K562 (cell line): Measurements from ENCODE around the gene NFIB. TPM values are rescaled to one million over a fixed set of nuclear protein-coding genes. Genes with fewer than 3 reads are reported as not detected.

Source experiments
- ATAC-seq: fragments of 200-7000 bp; cut with Tn5 transposase; 3 replicates; pipeline ENCODE4 v1.9.1; 2020; ENCODE audit warnings: moderate library complexity
- BruUV-seq: library from RNA; stranded (reverse); fragments of 400-500 nt; replicated peaks from 2 replicates; lab custom pipeline; 2021; lab: Mats Ljungman, UMichigan
- CTCF ChIA-PET: fragments of 300-600 bp; formaldehyde crosslinking; extraction: SDS; loops from one replicate; lab custom pipeline; 2021; ENCODE audit warnings: low intra/inter-chr PET ratio; lab: Yijun Ruan, JAX
- POLR2A ChIA-PET: fragments of 300-600, 350-650 bp; sonication (Branson Sonifier 250); formaldehyde crosslinking; extraction: SDS; loops from one replicate; lab custom pipeline; 2021; ENCODE audit warnings: antibody characterized with exemption, inconsistent platforms; lab: Yijun Ruan, JAX
- DNase-seq, 4 experiments: peaks; one replicate each; pipeline versions ENCODE4 v3.0.0 to v3.0.0-alpha.2; 2011 to 2018; ENCODE audit warnings: low spot score in 3 of 4, mixed read lengths in 3 of 4; ENCODE audit errors: extremely low read depth in 1 of 4
- FAIRE-seq: peaks from 2 replicates; lab custom pipeline; 2011; peaks lifted over from hg19 to GRCh38; lab: Jason Lieb, UNC
- H2AFZ ChIP-seq: 2 replicates; pipeline ENCODE4 v1.6.0; 2011; ENCODE audit warnings: low read depth, low read length, control low read depth, inconsistent platforms
- H3K27ac ChIP-seq: fragments of 200-600 bp; 3 replicates; pipeline ENCODE4 v1.8.0; 2011; ENCODE audit warnings: low read depth, mild to moderate bottlenecking, control low read depth, inconsistent platforms, low read length, moderate library complexity, mixed read lengths; ENCODE audit errors: extremely low read depth
- H3K27me3 ChIP-seq, 2 experiments: fragments of 300-600 bp in 1 of 2; 2 replicates in 1 of 2; 3 replicates in 1 of 2; pipeline versions ENCODE4 v1.6.0 to v1.8.0; 2011; ENCODE audit warnings: inconsistent platforms in 2 of 2, low read length in 2 of 2, mild to moderate bottlenecking in 1 of 2, mixed read lengths in 1 of 2, moderate library complexity in 1 of 2; ENCODE audit not compliant: control insufficient read depth in 2 of 2, insufficient read depth in 2 of 2
- H3K36me3 ChIP-seq: fragments of 300-600 bp; 3 replicates; pipeline ENCODE4 v1.8.0; 2011; ENCODE audit warnings: mild to moderate bottlenecking, low read length, inconsistent platforms; ENCODE audit not compliant: control insufficient read depth, insufficient read depth
- H3K4me1 ChIP-seq, 2 experiments: fragments of 200-600 bp in 1 of 2; replicated peaks in 1 of 2; 2 replicates in 1 of 2; 3 replicates in 1 of 2; pipeline versions ENCODE4 v1.5.1 to v1.8.0; 2011; ENCODE audit warnings: inconsistent platforms in 2 of 2, low read length in 2 of 2, mild to moderate bottlenecking in 1 of 2, mixed read lengths in 1 of 2, moderate library complexity in 1 of 2; ENCODE audit not compliant: control insufficient read depth in 2 of 2, insufficient read depth in 2 of 2
- H3K4me2 ChIP-seq: 2 replicates; pipeline ENCODE4 v1.6.1; 2011; ENCODE audit warnings: low read length, control low read depth, inconsistent platforms, mixed read lengths; ENCODE audit not compliant: insufficient read depth
- H3K4me3 ChIP-seq: fragments of 200-600 bp; sonication (generic), shearing (Covaris generic); 2 replicates; pipeline ENCODE4 v1.5.1; 2016; ENCODE audit warnings: control low read depth, inconsistent platforms
- H3K79me2 ChIP-seq: fragments of 200-600 bp; 3 replicates; pipeline ENCODE4 v1.8.0; 2011; ENCODE audit warnings: low read length, inconsistent platforms; ENCODE audit not compliant: control insufficient read depth, insufficient read depth
- H3K9ac ChIP-seq, 2 experiments: 2 replicates each; pipeline versions ENCODE4 v1.6.0 to v1.6.1; 2011; ENCODE audit warnings: low read depth in 2 of 2, low read length in 2 of 2, control low read depth in 1 of 2, inconsistent platforms in 1 of 2, mild to moderate bottlenecking in 1 of 2, mixed read lengths in 1 of 2; ENCODE audit not compliant: insufficient read depth in 1 of 2
- H3K9me1 ChIP-seq: one replicate; pipeline ENCODE4 v1.6.0; 2011; ENCODE audit warnings: inconsistent platforms, mild to moderate bottlenecking, low read length, moderate library complexity; ENCODE audit not compliant: control insufficient read depth, insufficient read depth
- H3K9me3 ChIP-seq: replicated peaks from 2 replicates; pipeline ENCODE4 v1.5.1; 2011; ENCODE audit warnings: low read depth, low read length, inconsistent platforms; ENCODE audit not compliant: control insufficient read depth, insufficient read depth
- H4K20me1 ChIP-seq: replicated peaks from 2 replicates; pipeline ENCODE4 v1.6.1; 2011; ENCODE audit warnings: low read length, inconsistent platforms, mixed read lengths; ENCODE audit not compliant: control insufficient read depth, insufficient read depth
- BRD4 ChIP-seq: fragments of 200-600 bp; sonication (generic); IDR thresholded peaks from 2 replicates; pipeline ENCODE4 v1.6.1; 2017; ENCODE audit warnings: inconsistent platforms
- FOXA1 ChIP-seq: fragments of 450-650 bp; IDR thresholded peaks from 2 replicates; pipeline ENCODE4 v1.6.1; 2016; ENCODE audit warnings: mild to moderate bottlenecking, borderline replicate concordance
- HNRNPLL ChIP-seq: fragments of 200-400 bp; formaldehyde crosslinking; IDR thresholded peaks from 2 replicates; pipeline ENCODE4 v1.6.1; 2017; ENCODE audit warnings: low read length, low read depth, mild to moderate bottlenecking; ENCODE audit not compliant: poor library complexity, severe bottlenecking
- IRF2 ChIP-seq: sonication (generic); formaldehyde crosslinking; IDR thresholded peaks from 2 replicates; pipeline ENCODE4 v1.8.1; 2022; ENCODE audit warnings: mild to moderate bottlenecking, missing genetic modification reagents
- NR2C2 ChIP-seq, 2 experiments: fragments of 200-800 bp in 1 of 2; sonication (Bioruptor generic) in 1 of 2; sonication (generic) in 1 of 2; formaldehyde crosslinking in 1 of 2; IDR thresholded peaks; 2 replicates each; pipeline versions ENCODE4 v1.6.1 to v1.8.0; 2016 to 2022; ENCODE audit warnings: mild to moderate bottlenecking in 1 of 2, missing compliant biosample characterization in 1 of 2, missing genetic modification characterization in 1 of 2, missing genetic modification reagents in 1 of 2
- TAF1 ChIP-seq: IDR thresholded peaks from 2 replicates; pipeline ENCODE4 v1.6.1; 2011; ENCODE audit warnings: mild to moderate bottlenecking, low read length, moderate library complexity; ENCODE audit not compliant: insufficient read depth, control insufficient read depth, severe bottlenecking; ENCODE audit errors: extremely low read depth
- ZNF436 ChIP-seq: fragments of 250-450, 450-650 bp; sonication (Bioruptor Pico); formaldehyde crosslinking; IDR thresholded peaks from 2 replicates; pipeline ENCODE4 v1.7.0; 2020; ENCODE audit warnings: mild to moderate bottlenecking
- WGBS: fragments of 100-300 bp; shearing (Covaris generic); methylation state at CpG from one replicate; pipeline ENCODE4 v1.1.6; 2016; ENCODE audit warnings: low coverage, mixed read lengths; ENCODE audit not compliant: insufficient coverage; ENCODE audit errors: missing lambda C conversion rate; 5-methylcytosine and 5-hydroxymethylcytosine counted together
- in situ Hi-C: fragments of 300-500 bp; cut with MboI; formaldehyde crosslinking; loops from 4 replicates; pipeline ENCODE4 v1.15.0; 2018; ENCODE audit warnings: inconsistent platforms, mixed read lengths
- intact Hi-C: fragments of 100-400 bp; cut with micrococcal nuclease; formaldehyde crosslinking; loops from 2 replicates; pipeline ENCODE4 v1.14.2; 2022
- polyA plus RNA-seq, 8 experiments: library from polyadenylated mRNA; depleted of rRNA in 4 of 8; stranded (reverse) in 5 of 8; unstranded in 3 of 8; fragments of >200 nt; fragmentation: Nextera tagmentation in 2 of 8; fragmentation: Illumina TruSeq in 1 of 8; extraction: Ambion mirVana in 2 of 8; extraction: Trizol in 1 of 8; gene quantifications; 2 replicates each; pipeline versions ENCODE4 v1.2.1 to v1.2.3, GENCODE V29; 2011 to 2014; ENCODE audit warnings: inconsistent platforms in 1 of 8, missing spikeins in 1 of 8
- total RNA-seq, 7 experiments: library from RNA; depleted of rRNA in 6 of 7; stranded (reverse); fragments of >200 nt in 6 of 7; fragmentation: Illumina TruSeq in 2 of 7; extraction: Trizol in 2 of 7; gene quantifications; 2 replicates each; pipeline versions ENCODE4 v1.2.1 to v1.2.3, GENCODE V29; 2011 to 2021; ENCODE audit warnings: low replicate concordance in 1 of 7
- TF ChIP-seq, protein P1 (sequence below): sonication (generic); formaldehyde crosslinking; IDR thresholded peaks from 2 replicates; pipeline ENCODE4 v1.8.0; 2023; ENCODE audit warnings: mild to moderate bottlenecking, missing genetic modification reagents
- TF ChIP-seq, protein P2 (sequence below): sonication (generic); formaldehyde crosslinking; IDR thresholded peaks from 2 replicates; pipeline ENCODE4 v1.8.0; 2022; ENCODE audit warnings: mild to moderate bottlenecking, missing genetic modification reagents
- TF ChIP-seq, protein P3 (sequence below): fragments of 450-650 bp; conservative IDR thresholded peaks from 2 replicates; pipeline ENCODE4 v1.6.1; 2016; ENCODE audit warnings: missing genetic modification characterization, low read depth, mild to moderate bottlenecking, missing compliant biosample characterization, moderate library complexity

The NFIB gene
- total and polyA plus RNA-seq, 9 of the 15 experiments (the other 6 are each of a cell fraction or from before 2014, with no cell fraction given): 1.2 to 3.3 (median 1.9) TPM

DNA sequence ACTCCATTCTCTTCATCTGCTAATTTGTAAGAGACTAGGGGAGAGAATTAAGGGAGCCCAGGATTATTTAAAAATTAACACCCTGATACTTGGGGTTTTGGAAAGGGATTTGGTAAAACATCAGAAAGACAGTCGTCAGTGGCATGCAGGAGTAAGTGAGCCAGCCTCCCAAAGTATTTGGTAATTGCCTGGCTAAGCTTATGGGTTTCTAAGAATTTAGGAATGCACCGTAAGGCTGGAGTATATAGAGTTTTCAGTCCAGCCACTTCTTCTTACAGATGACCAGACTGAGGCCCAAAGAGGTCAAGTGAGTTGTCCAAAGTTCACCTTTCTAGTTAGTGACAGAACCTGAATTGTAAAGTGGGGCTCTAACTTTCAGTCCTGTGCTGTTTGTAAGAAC is 25.8 kb upstream of the NFIB start:
- POLR2A ChIA-PET: no interaction called here
- in situ Hi-C loops: no loop called here

More for the DNA sequence above, 25.8 kb upstream of the NFIB start:
- Histone ChIP-seq H3K27ac (no peak overlapping the region), H3K27me3 (peaks cover 2 to 4% of the 10 kb centered on the region in 2 experiments; a peak in 2 of 5 replicates), H3K9ac (no peak overlapping the region), H3K4me2 (no peak overlapping the region), H3K79me2 (no peaks in the 10 kb centered on the region), H3K4me3 (no peak overlapping the region), H3K9me1 (no peaks in the 10 kb centered on the region), H2AFZ (no peak overlapping the region), H3K36me3 (no peaks in the 10 kb centered on the region), H3K9me3 (no peaks in the 10 kb centered on the region), H3K4me1 (no peaks in the 10 kb centered on the region), H4K20me1 (no peaks in the 10 kb centered on the region)
- no peak for DNase-seq
- TF ChIP-seq FOXA1 (no peak), NR2C2 (CRISPR knock-in tag; IDR thresholded peaks at IDR 0.05) (no peak), NR2C2 (tag; IDR thresholded peaks at IDR 0.05) (no peak), IRF2 (CRISPR knock-in tag) (no peak), TAF1 (no peak), ZNF436 (CRISPR knock-in tag) (no peak), HNRNPLL (no peak), BRD4 (no peak)
- TF ChIP-seq, protein P1, sequence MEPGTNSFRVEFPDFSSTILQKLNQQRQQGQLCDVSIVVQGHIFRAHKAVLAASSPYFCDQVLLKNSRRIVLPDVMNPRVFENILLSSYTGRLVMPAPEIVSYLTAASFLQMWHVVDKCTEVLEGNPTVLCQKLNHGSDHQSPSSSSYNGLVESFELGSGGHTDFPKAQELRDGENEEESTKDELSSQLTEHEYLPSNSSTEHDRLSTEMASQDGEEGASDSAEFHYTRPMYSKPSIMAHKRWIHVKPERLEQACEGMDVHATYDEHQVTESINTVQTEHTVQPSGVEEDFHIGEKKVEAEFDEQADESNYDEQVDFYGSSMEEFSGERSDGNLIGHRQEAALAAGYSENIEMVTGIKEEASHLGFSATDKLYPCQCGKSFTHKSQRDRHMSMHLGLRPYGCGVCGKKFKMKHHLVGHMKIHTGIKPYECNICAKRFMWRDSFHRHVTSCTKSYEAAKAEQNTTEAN (CRISPR knock-in tag): no peak
- TF ChIP-seq, protein P2, sequence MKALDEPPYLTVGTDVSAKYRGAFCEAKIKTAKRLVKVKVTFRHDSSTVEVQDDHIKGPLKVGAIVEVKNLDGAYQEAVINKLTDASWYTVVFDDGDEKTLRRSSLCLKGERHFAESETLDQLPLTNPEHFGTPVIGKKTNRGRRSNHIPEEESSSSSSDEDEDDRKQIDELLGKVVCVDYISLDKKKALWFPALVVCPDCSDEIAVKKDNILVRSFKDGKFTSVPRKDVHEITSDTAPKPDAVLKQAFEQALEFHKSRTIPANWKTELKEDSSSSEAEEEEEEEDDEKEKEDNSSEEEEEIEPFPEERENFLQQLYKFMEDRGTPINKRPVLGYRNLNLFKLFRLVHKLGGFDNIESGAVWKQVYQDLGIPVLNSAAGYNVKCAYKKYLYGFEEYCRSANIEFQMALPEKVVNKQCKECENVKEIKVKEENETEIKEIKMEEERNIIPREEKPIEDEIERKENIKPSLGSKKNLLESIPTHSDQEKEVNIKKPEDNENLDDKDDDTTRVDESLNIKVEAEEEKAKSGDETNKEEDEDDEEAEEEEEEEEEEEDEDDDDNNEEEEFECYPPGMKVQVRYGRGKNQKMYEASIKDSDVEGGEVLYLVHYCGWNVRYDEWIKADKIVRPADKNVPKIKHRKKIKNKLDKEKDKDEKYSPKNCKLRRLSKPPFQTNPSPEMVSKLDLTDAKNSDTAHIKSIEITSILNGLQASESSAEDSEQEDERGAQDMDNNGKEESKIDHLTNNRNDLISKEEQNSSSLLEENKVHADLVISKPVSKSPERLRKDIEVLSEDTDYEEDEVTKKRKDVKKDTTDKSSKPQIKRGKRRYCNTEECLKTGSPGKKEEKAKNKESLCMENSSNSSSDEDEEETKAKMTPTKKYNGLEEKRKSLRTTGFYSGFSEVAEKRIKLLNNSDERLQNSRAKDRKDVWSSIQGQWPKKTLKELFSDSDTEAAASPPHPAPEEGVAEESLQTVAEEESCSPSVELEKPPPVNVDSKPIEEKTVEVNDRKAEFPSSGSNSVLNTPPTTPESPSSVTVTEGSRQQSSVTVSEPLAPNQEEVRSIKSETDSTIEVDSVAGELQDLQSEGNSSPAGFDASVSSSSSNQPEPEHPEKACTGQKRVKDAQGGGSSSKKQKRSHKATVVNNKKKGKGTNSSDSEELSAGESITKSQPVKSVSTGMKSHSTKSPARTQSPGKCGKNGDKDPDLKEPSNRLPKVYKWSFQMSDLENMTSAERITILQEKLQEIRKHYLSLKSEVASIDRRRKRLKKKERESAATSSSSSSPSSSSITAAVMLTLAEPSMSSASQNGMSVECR (CRISPR knock-in tag): no peak
- TF ChIP-seq, protein P3, sequence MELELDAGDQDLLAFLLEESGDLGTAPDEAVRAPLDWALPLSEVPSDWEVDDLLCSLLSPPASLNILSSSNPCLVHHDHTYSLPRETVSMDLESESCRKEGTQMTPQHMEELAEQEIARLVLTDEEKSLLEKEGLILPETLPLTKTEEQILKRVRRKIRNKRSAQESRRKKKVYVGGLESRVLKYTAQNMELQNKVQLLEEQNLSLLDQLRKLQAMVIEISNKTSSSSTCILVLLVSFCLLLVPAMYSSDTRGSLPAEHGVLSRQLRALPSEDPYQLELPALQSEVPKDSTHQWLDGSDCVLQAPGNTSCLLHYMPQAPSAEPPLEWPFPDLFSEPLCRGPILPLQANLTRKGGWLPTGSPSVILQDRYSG (tag): no peak
- no peak for FAIRE-seq
- intact Hi-C loops: no loop called here
- 13% methylated on average over 2 of the region's 2 CpGs for WGBS
- CTCF ChIA-PET: no interaction called here
- BruUV-seq: no TSS peak
- no peak for ATAC-seq
